ENCODE results near the gene XPO4. TPM values are rescaled to one million over a fixed set of nuclear protein-coding genes. Genes with fewer than 3 reads are reported as not detected.

Gene XPO4
- total RNA-seq, 4 donors from 2014 or later: 15.0 to 23.2 (median 17.6) TPM

- no peak for TF ChIP-seq CTCF (IDR thresholded peaks at IDR 0.05)
- no peak for TF ChIP-seq POLR2AphosphoS5 (IDR thresholded peaks at IDR 0.05)
- TF ChIP-seq POLR2A (IDR thresholded peaks at IDR 0.05): no peak
- Histone ChIP-seq H3K36me3 (peaks cover 17% of the 10 kb centered on the region), H3K4me1 (peaks cover 8% of the 10 kb centered on the region), H3K9me3 (no peaks in the 10 kb centered on the region), H3K27me3 (no peaks in the 10 kb centered on the region), H3K27ac (no peak overlapping the region), H3K4me3 (no peak overlapping the region)
- WGBS: 92% methylated on average over 3 of the region's 3 CpGs
- no peak for DNase-seq (ENCODE audit: low spot score in 2 of 2)
Measured at GRCh38 chr13:20831933-20832332, 70.6 kb downstream of the XPO4 start.

GRCh38 chr13:20831254-20831653 is 71.3 kb downstream of the XPO4 start:
- WGBS: 68% methylated on average over 2 of the region's 2 CpGs
- DNase-seq (ENCODE audit: low spot score in 2 of 2): no peak
- Histone ChIP-seq H3K4me1 (peaks cover 8% of the 10 kb centered on the region), H3K4me3 (no peak overlapping the region), H3K27ac (no peak overlapping the region), H3K27me3 (no peaks in the 10 kb centered on the region), H3K9me3 (no peaks in the 10 kb centered on the region), H3K36me3 (peaks cover 12% of the 10 kb centered on the region)
- TF ChIP-seq EP300 (IDR thresholded peaks at IDR 0.05): no peak

GRCh38 chr13:20828539-20829364 is 73.8 kb downstream of the XPO4 start:
- TF ChIP-seq POLR2A (IDR thresholded peaks at IDR 0.05): no peak
- peak; percentile 70 for TF ChIP-seq CTCF (IDR thresholded peaks at IDR 0.05)
- Histone ChIP-seq H3K4me3 (no peak overlapping the region), H3K4me1 (peaks cover 8% of the 10 kb centered on the region), H3K27ac (no peak overlapping the region), H3K36me3 (peaks cover 3% of the 10 kb centered on the region), H3K9me3 (no peaks in the 10 kb centered on the region), H3K27me3 (no peaks in the 10 kb centered on the region)
- WGBS: 16% methylated on average over 5 of the region's 5 CpGs
- no peak for DNase-seq (ENCODE audit: low spot score in 2 of 2)

- H3K36me3 ChIP-seq: no peaks in the 10 kb centered on the region
- no peak overlapping the region for H3K27ac ChIP-seq
- H3K4me3 ChIP-seq: no peak overlapping the region
- DNase-seq (ENCODE audit: low spot score in 2 of 2): no peak
- TF ChIP-seq POLR2A (IDR thresholded peaks at IDR 0.05) (no peak), POLR2AphosphoS5 (IDR thresholded peaks at IDR 0.05) (no peak), CTCF (IDR thresholded peaks at IDR 0.05) (no peak), EP300 (IDR thresholded peaks at IDR 0.05) (no peak)
- no peaks in the 10 kb centered on the region for H3K9me3 ChIP-seq
- H3K4me1 ChIP-seq: peaks cover 8% of the 10 kb centered on the region
- no peaks in the 10 kb centered on the region for H3K27me3 ChIP-seq
- 90% methylated on average over 3 of the region's 3 CpGs for WGBS
Measured at GRCh38 chr13:20826843-20827560, 75.5 kb downstream of the XPO4 start.

GRCh38 chr13:20826301-20826700 is 76.2 kb downstream of the XPO4 start:
- Histone ChIP-seq H3K4me3 (no peak overlapping the region), H3K27ac (no peak overlapping the region), H3K36me3 (peaks cover 5% of the 10 kb centered on the region), H3K9me3 (no peaks in the 10 kb centered on the region), H3K27me3 (no peaks in the 10 kb centered on the region), H3K4me1 (peaks cover 8% of the 10 kb centered on the region)
- TF ChIP-seq POLR2AphosphoS5 (IDR thresholded peaks at IDR 0.05) (no peak), POLR2A (IDR thresholded peaks at IDR 0.05) (no peak), EP300 (IDR thresholded peaks at IDR 0.05) (no peak), CTCF (IDR thresholded peaks at IDR 0.05) (no peak)
- DNase-seq (ENCODE audit: low spot score in 2 of 2): no peak
- 90% methylated on average over 5 of the region's 5 CpGs for WGBS

All from suprapubic skin (tissue), 4 donors.